Measurements from ENCODE around the gene PCMTD2.

PCMTD2 gene

DNA sequence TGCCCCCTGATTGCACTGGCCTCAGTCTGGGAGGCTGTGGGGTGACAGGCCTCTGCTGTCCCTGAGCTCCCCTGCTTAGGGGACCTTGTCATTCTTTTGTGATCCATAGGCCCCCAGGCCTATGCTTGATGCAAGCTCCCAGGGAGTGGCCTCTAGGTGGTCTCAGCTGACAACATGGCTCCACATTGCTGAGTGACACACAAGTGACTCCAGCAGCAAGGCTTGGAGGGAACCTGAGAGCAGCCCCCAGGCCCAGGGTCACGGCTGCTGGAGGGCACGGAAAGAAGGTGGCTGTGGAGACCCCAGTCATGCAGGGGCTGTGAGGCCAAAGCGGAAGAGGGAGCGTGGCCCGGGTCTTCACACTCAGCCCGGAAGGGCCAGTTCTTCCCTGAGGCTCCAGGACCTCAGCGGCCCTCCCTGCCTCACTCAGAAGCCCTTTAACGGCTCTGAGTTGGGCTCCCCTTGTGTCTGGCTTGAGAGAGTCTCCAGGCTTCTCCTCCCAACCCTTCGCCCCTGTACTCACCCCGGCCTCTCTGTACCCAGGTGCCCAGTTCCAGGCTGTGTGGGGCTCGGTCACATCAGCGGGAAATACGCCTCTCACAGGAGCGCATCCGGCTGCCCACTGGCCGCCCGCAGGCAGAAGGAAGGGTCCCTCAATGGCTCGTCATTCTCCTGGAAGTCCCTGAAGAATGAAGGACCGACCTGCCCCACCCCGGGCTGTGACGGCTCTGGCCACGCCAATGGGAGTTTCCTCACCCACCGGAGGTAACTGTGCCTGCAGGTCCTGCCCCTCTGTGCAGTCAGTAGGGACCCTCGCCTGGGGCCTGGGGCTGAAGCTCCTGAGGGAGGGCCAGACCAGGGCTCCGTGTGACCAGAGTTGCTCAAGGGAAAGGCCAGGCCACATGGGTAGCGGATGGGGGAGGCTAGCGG lies 23.7 kb upstream of the PCMTD2 start:
- no peaks in the 10 kb centered on the region for H3K9me3 ChIP-seq (ENCODE audit: insufficient read depth, low read length)
- H3K4me3 ChIP-seq (ENCODE audit: insufficient read depth, low read length, poor library complexity, severe bottlenecking) = no peak overlapping the region
- H3K4me2 ChIP-seq (ENCODE audit: low read depth, low read length, poor library complexity, severe bottlenecking) = no peak overlapping the region
- H4K20me1 ChIP-seq (ENCODE audit: low read depth, low read length) = no peaks in the 10 kb centered on the region
- H3F3A ChIP-seq (ENCODE audit: insufficient read depth) = no peaks in the 10 kb centered on the region
- TF ChIP-seq, protein P1, sequence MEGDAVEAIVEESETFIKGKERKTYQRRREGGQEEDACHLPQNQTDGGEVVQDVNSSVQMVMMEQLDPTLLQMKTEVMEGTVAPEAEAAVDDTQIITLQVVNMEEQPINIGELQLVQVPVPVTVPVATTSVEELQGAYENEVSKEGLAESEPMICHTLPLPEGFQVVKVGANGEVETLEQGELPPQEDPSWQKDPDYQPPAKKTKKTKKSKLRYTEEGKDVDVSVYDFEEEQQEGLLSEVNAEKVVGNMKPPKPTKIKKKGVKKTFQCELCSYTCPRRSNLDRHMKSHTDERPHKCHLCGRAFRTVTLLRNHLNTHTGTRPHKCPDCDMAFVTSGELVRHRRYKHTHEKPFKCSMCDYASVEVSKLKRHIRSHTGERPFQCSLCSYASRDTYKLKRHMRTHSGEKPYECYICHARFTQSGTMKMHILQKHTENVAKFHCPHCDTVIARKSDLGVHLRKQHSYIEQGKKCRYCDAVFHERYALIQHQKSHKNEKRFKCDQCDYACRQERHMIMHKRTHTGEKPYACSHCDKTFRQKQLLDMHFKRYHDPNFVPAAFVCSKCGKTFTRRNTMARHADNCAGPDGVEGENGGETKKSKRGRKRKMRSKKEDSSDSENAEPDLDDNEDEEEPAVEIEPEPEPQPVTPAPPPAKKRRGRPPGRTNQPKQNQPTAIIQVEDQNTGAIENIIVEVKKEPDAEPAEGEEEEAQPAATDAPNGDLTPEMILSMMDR (IDR thresholded peaks at IDR 0.05; ENCODE audit: insufficient read depth, low read length, poor library complexity, severe bottlenecking) = no peak
- no peak for TF ChIP-seq EZH2phosphoT487 (conservative IDR thresholded peaks at IDR 0.05; ENCODE audit: low read length)
- no peak overlapping the region for H3K9ac ChIP-seq (ENCODE audit: low read length)
- H3K79me2 ChIP-seq (ENCODE audit: insufficient read depth, low read length) = no peaks in the 10 kb centered on the region
- no peak overlapping the region for H2AFZ ChIP-seq (ENCODE audit: low read depth, low read length, severe bottlenecking)
- H3K9me2 ChIP-seq (replicated peaks; ENCODE audit: insufficient read depth, low read length) = no peaks in the 10 kb centered on the region
- H3K36me3 ChIP-seq (ENCODE audit: low read length) = no peaks in the 10 kb centered on the region
- no peak overlapping the region for H3K27ac ChIP-seq (ENCODE audit: low read depth, low read length)
- H3K27me3 ChIP-seq (ENCODE audit: low read length) = no peaks in the 10 kb centered on the region

DNA sequence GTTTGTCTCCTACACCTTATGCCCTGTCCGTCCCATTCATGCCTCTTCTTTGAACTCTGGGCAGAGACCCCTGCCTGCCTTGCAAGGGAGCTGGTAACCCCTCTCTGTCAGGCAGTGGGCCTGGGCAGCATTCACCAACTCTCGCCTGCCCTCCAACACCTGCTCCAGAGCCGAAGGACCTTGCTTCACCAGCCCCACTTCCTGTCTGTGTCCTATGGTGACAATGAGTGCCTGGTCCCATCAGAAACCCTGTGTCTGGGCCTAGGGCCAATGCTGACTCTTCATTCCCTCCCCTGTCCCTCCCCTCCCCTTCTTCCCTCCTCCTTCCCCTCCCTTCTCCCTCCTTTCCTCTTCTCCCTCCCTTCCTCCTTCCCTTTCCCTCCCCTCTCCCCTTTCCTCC lies 22.8 kb upstream of the PCMTD2 start:
- H2AFZ ChIP-seq (ENCODE audit: low read depth, low read length, severe bottlenecking) = no peak overlapping the region
- H3K4me2 ChIP-seq (ENCODE audit: low read depth, low read length, poor library complexity, severe bottlenecking) = no peak overlapping the region
- no peaks in the 10 kb centered on the region for H3K79me2 ChIP-seq (ENCODE audit: insufficient read depth, low read length)
- TF ChIP-seq, protein P1 (IDR thresholded peaks at IDR 0.05; ENCODE audit: insufficient read depth, low read length, poor library complexity, severe bottlenecking) = no peak
- no peak for TF ChIP-seq EZH2phosphoT487 (conservative IDR thresholded peaks at IDR 0.05; ENCODE audit: low read length)
- H3K9ac ChIP-seq (ENCODE audit: low read length) = no peak overlapping the region
- H4K20me1 ChIP-seq (ENCODE audit: low read depth, low read length) = no peaks in the 10 kb centered on the region
- H3K9me3 ChIP-seq (ENCODE audit: insufficient read depth, low read length) = no peaks in the 10 kb centered on the region
- no peaks in the 10 kb centered on the region for H3K27me3 ChIP-seq (ENCODE audit: low read length)
- no peaks in the 10 kb centered on the region for H3K9me2 ChIP-seq (replicated peaks; ENCODE audit: insufficient read depth, low read length)
- H3F3A ChIP-seq (ENCODE audit: insufficient read depth) = no peaks in the 10 kb centered on the region
- no peaks in the 10 kb centered on the region for H3K36me3 ChIP-seq (ENCODE audit: low read length)
- H3K4me3 ChIP-seq (ENCODE audit: insufficient read depth, low read length, poor library complexity, severe bottlenecking) = no peak overlapping the region
- no peak overlapping the region for H3K27ac ChIP-seq (ENCODE audit: low read depth, low read length)

DNA sequence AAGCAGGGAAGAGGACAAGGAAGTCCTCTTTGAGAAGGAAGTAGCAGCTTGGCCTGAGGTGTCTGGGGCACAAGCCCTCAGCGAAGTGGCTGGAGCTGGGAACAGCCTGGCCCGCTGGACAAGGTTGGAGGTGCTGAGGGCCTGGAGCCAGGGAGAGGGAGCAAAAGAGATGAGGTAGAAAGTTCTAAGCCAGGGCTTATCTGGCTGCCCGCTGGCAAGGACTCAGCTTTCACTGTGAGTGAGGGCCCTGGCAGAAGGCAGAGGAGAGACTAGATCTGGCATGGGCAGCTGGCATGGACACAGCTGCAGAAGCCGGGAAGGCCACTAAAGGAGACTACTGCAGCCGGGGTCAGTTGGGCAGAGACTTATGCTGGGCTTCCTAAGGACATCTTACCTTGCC lies 21.8 kb upstream of the PCMTD2 start:
- Histone ChIP-seq H2AFZ (ENCODE audit: low read depth, low read length, severe bottlenecking) (no peak overlapping the region), H3K27me3 (ENCODE audit: low read length) (no peaks in the 10 kb centered on the region), H4K20me1 (ENCODE audit: low read depth, low read length) (no peaks in the 10 kb centered on the region), H3F3A (ENCODE audit: insufficient read depth) (no peaks in the 10 kb centered on the region), H3K9ac (ENCODE audit: low read length) (no peak overlapping the region), H3K36me3 (ENCODE audit: low read length) (no peaks in the 10 kb centered on the region), H3K9me3 (ENCODE audit: insufficient read depth, low read length) (no peaks in the 10 kb centered on the region), H3K27ac (ENCODE audit: low read depth, low read length) (no peak overlapping the region), H3K9me2 (replicated peaks; ENCODE audit: insufficient read depth, low read length) (no peaks in the 10 kb centered on the region), H3K4me3 (ENCODE audit: insufficient read depth, low read length, poor library complexity, severe bottlenecking) (no peak overlapping the region), H3K4me2 (ENCODE audit: low read depth, low read length, poor library complexity, severe bottlenecking) (no peak overlapping the region), H3K79me2 (ENCODE audit: insufficient read depth, low read length) (no peaks in the 10 kb centered on the region)
- TF ChIP-seq, protein P1 (IDR thresholded peaks at IDR 0.05; ENCODE audit: insufficient read depth, low read length, poor library complexity, severe bottlenecking) = no peak
- TF ChIP-seq EZH2phosphoT487 (conservative IDR thresholded peaks at IDR 0.05; ENCODE audit: low read length) = no peak
